Neural progenitor cell (in vitro differentiated cells): ENCODE data around the gene PLCH2. TPM values are rescaled to one million over a fixed set of nuclear protein-coding genes. Genes with fewer than 3 reads are reported as not detected.

Experiments used
- total RNA-seq: library from RNA; depleted of rRNA; stranded (reverse); fragments of >200 nt; gene quantifications from 2 replicates; pipeline ENCODE4 v1.2.3, GENCODE V29; 2015; ENCODE audit warnings: low replicate concordance

Gene PLCH2
- total RNA-seq, 1 donor from 2014 or later: 0.54 TPM

Other genes with a start within 250 kb of the PLCH2 start
- 7.4 and 15.7 TPM in 2 replicates for gene SKI, start 248.0 kb upstream of the PLCH2 start, total RNA-seq
- gene MORN1, start 84.7 kb upstream of the PLCH2 start, total RNA-seq: 7.0 and 15.5 TPM in 2 replicates
- 39.1 and 42.5 TPM in 2 replicates for gene RER1, start 84.4 kb upstream of the PLCH2 start, total RNA-seq
- 15.1 and 39.3 TPM in 2 replicates for gene PEX10, start 63.7 kb upstream of the PLCH2 start, total RNA-seq
- gene PANK4, start 50.3 kb downstream of the PLCH2 start, total RNA-seq: 30.6 and 53.9 TPM in 2 replicates
- gene HES5, start 54.0 kb downstream of the PLCH2 start, total RNA-seq: 6.4 and 28.2 TPM in 2 replicates
- gene TNFRSF14, start 80.1 kb downstream of the PLCH2 start, total RNA-seq: 0.65 TPM in 1 of 2 replicates, not detected in the other
- 10.0 and 29.6 TPM in 2 replicates for gene PRXL2B, start 110.5 kb downstream of the PLCH2 start, total RNA-seq
- 0.19 and 0.31 TPM in 2 replicates for gene MMEL1, start 156.7 kb downstream of the PLCH2 start, total RNA-seq